HG02870 (cell line): ENCODE results near the gene DOLPP1.

Experiments used
- ATAC-seq: cut with Tn5 transposase; IDR thresholded peaks from one replicate; pipeline ENCODE4 v1.9.1; 2021; ENCODE audit warnings: mild to moderate bottlenecking, moderate library complexity; ENCODE audit not compliant: unreplicated experiment

DOLPP1 gene

GRCh38 chr9:129136446-129137035 lies 55.6 kb downstream of the DOLPP1 start:
- no peak for ATAC-seq

GRCh38 chr9:129137292-129138143 lies 56.6 kb downstream of the DOLPP1 start:
- no peak for ATAC-seq

GRCh38 chr9:129138144-129138462 lies 57.2 kb downstream of the DOLPP1 start:
- ATAC-seq = no peak

GRCh38 chr9:129138476-129139232 lies 57.7 kb downstream of the DOLPP1 start:
- ATAC-seq = no peak

GRCh38 chr9:129139233-129139992 lies 58.5 kb downstream of the DOLPP1 start:
- ATAC-seq = peak; percentile 13

GRCh38 chr9:129139993-129140396 lies 59.1 kb downstream of the DOLPP1 start:
- ATAC-seq = peak; percentile 58
